GM23338 (cell line): Measurements from ENCODE around the gene MARCHF5.

Experiments used
- CREB1 ChIP-seq: fragments of 250-450 bp; sonication (Bioruptor Pico); IDR thresholded peaks from 2 replicates; pipeline ENCODE4 v1.5.0; 2020; ENCODE audit warnings: low read depth, mild to moderate bottlenecking, moderate library complexity
- ETS1 ChIP-seq: IDR thresholded peaks from 2 replicates; pipeline ENCODE4 v1.6.1; 2016; ENCODE audit warnings: antibody characterized with exemption
- EZH2 ChIP-seq: fragments of 200-600 bp; sonication (generic); IDR thresholded peaks from one replicate; pipeline ENCODE4 v1.8.0; 2017; ENCODE audit warnings: antibody characterized with exemption, mild to moderate bottlenecking, low read depth; ENCODE audit not compliant: unreplicated experiment
- EZH2phosphoT487 ChIP-seq: fragments of 200-600 bp; sonication (generic); IDR thresholded peaks from one replicate; pipeline ENCODE4 v1.8.1; 2018; ENCODE audit warnings: antibody characterized with exemption; ENCODE audit not compliant: unreplicated experiment
- POLR2AphosphoS5 ChIP-seq: IDR thresholded peaks from 2 replicates; pipeline ENCODE4 v1.6.1; 2016; ENCODE audit warnings: antibody characterized with exemption, low read depth
- REST ChIP-seq: IDR thresholded peaks from one replicate; pipeline ENCODE4 v1.6.1; 2018; ENCODE audit warnings: antibody characterized with exemption; ENCODE audit not compliant: unreplicated experiment
- TF ChIP-seq, protein P1 (sequence below), 2 experiments: fragments of 200-600 bp in 1 of 2; sonication (generic) in 1 of 2; conservative IDR thresholded peaks; 2 replicates each; pipeline versions ENCODE4 v1.5.1 to v1.6.1; 2016 to 2017; ENCODE audit warnings: antibody characterized with exemption in 2 of 2, low read depth in 2 of 2, mild to moderate bottlenecking in 2 of 2, moderate library complexity in 1 of 2

DNA sequence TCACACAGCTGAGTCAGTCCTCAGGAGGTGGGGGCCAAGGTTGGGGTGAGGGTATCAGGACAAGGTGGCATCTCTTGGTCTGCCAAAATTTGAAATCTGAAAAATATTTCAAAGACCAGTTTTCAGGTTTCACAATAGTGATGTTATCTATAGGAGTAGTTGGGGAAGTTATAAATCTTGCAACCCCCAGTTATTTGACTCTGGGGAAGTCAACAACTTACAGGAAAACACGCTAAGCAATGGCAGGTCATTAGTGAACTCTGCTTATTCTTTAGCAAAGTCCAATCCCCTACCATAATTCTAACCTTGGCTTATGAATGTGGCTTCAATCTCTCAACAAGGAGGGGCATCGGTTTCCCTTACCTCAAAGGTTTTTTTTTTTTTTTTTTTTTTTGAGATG lies 94.9 kb downstream of the MARCHF5 start:
- TF ChIP-seq, protein P1, sequence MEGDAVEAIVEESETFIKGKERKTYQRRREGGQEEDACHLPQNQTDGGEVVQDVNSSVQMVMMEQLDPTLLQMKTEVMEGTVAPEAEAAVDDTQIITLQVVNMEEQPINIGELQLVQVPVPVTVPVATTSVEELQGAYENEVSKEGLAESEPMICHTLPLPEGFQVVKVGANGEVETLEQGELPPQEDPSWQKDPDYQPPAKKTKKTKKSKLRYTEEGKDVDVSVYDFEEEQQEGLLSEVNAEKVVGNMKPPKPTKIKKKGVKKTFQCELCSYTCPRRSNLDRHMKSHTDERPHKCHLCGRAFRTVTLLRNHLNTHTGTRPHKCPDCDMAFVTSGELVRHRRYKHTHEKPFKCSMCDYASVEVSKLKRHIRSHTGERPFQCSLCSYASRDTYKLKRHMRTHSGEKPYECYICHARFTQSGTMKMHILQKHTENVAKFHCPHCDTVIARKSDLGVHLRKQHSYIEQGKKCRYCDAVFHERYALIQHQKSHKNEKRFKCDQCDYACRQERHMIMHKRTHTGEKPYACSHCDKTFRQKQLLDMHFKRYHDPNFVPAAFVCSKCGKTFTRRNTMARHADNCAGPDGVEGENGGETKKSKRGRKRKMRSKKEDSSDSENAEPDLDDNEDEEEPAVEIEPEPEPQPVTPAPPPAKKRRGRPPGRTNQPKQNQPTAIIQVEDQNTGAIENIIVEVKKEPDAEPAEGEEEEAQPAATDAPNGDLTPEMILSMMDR (conservative IDR thresholded peaks at IDR 0.05; ENCODE audit: low read depth in 2 of 2), result no peak
- TF ChIP-seq POLR2AphosphoS5 (no peak), EZH2phosphoT487 (no peak), EZH2 (no peak), CREB1 (CRISPR knock-in tag) (no peak), REST (no peak), ETS1 (no peak)
